T-cell (primary cell): ENCODE measurements around the gene USP2. TPM values are rescaled to one million over a fixed set of nuclear protein-coding genes. Genes with fewer than 3 reads are reported as not detected.

Source experiments
- ATAC-seq, 4 experiments: fragments of 200-7000 bp in 3 of 4; fragments of 150-1000 bp in 1 of 4; cut with Tn5 transposase; replicated peaks in 1 of 4; 1 replicate in 3 of 4; 2 replicates in 1 of 4; pipeline ENCODE4 v1.10.0; 2021; ENCODE audit warnings: moderate library complexity in 3 of 4, mild to moderate bottlenecking in 2 of 4, moderate number of reproducible peaks in 1 of 4
- CTCF ChIA-PET, 2 donors: fragments of 300-600 bp; sonication (Branson Sonifier 250); formaldehyde crosslinking; loops; one replicate each; lab custom pipeline; 2022; ENCODE audit warnings: antibody characterized with exemption in 2 of 2; lab: Charles Lee
- POLR2A ChIA-PET, 2 donors: fragments of 300-600 bp; sonication (Branson Sonifier 250); formaldehyde crosslinking; loops; one replicate each; lab custom pipeline; 2022; ENCODE audit warnings: antibody characterized with exemption in 2 of 2; lab: Charles Lee
- DNase-seq, 35 experiments: peaks; one replicate each; pipeline versions ENCODE4 v3.0.0 to v3.0.0-alpha.2; 2013 to 2023
- H3K27ac ChIP-seq: one replicate; pipeline ENCODE4 v1.5.1; 2013; ENCODE audit warnings: low read length
- H3K27me3 ChIP-seq, 2 experiments: replicated peaks in 1 of 2; 1 replicate in 1 of 2; 2 replicates in 1 of 2; pipeline versions ENCODE4 v1.6.1 to v1.7.0; 2013; ENCODE audit warnings: low read length in 1 of 2, mixed read lengths in 1 of 2; ENCODE audit not compliant: control insufficient read depth in 2 of 2, insufficient read depth in 2 of 2; ENCODE audit errors: extremely low read depth in 1 of 2
- H3K36me3 ChIP-seq, 2 donors: 1 replicate in 1 of 2; 2 replicates in 1 of 2; pipeline versions ENCODE4 v1.6.1 to v1.7.0; 2013; ENCODE audit warnings: low read length in 1 of 2; ENCODE audit not compliant: control insufficient read depth in 2 of 2, insufficient read depth in 1 of 2; ENCODE audit errors: extremely low read depth in 1 of 2
- H3K4me1 ChIP-seq, 2 experiments: 1 replicate in 1 of 2; 2 replicates in 1 of 2; pipeline versions ENCODE4 v1.6.1 to v1.7.0; 2013; ENCODE audit warnings: low read length in 2 of 2, mixed read lengths in 1 of 2; ENCODE audit not compliant: insufficient read depth in 2 of 2, control insufficient read depth in 1 of 2; ENCODE audit errors: extremely low read depth in 1 of 2
- H3K4me3 ChIP-seq, 2 donors: 1 replicate in 1 of 2; 2 replicates in 1 of 2; pipeline versions ENCODE4 v1.5.1 to v1.7.0; 2013; ENCODE audit warnings: mild to moderate bottlenecking in 2 of 2, low read length in 1 of 2, moderate library complexity in 1 of 2; ENCODE audit not compliant: control insufficient read depth in 1 of 2; ENCODE audit errors: extremely low read depth in 1 of 2
- H3K9me3 ChIP-seq: 2 replicates; pipeline ENCODE4 v1.7.0; 2013
- H3K27ac Mint-ChIP-seq, 2 donors: one replicate each; pipeline ENCODE4 v1.8.0; 2020 to 2021; ENCODE audit warnings: mild to moderate bottlenecking in 2 of 2, mixed read lengths in 2 of 2
- H3K27me3 Mint-ChIP-seq, 2 donors: one replicate each; pipeline ENCODE4 v1.8.0; 2021 to 2022; ENCODE audit warnings: mixed read lengths in 2 of 2
- H3K36me3 Mint-ChIP-seq: one replicate; pipeline ENCODE4 v1.8.0; 2021; ENCODE audit warnings: mixed read lengths
- H3K4me1 Mint-ChIP-seq, 3 donors: one replicate each; pipeline ENCODE4 v1.8.0; 2020 to 2022; ENCODE audit warnings: mixed read lengths in 3 of 3, mild to moderate bottlenecking in 1 of 3
- H3K4me3 Mint-ChIP-seq, 3 donors: one replicate each; pipeline ENCODE4 v1.8.0; 2020 to 2022; ENCODE audit warnings: mild to moderate bottlenecking in 3 of 3, mixed read lengths in 3 of 3, moderate library complexity in 3 of 3
- H3K9me3 Mint-ChIP-seq, 3 donors: one replicate each; pipeline ENCODE4 v1.8.0; 2020 to 2022; ENCODE audit warnings: mixed read lengths in 3 of 3
- WGBS: methylation state at CpG from one replicate; pipeline ENCODE4 v1.1.5; 2013; ENCODE audit warnings: missing lambda C conversion rate; ENCODE audit not compliant: insufficient coverage; 5-methylcytosine and 5-hydroxymethylcytosine counted together
- total RNA-seq, 35 experiments: library from RNA in 6 of 35; stranded (reverse) in 6 of 35; fragments of 120-200 nt in 1 of 35; gene quantifications; one replicate each; pipeline versions ENCODE4 v1.2.1 to v1.2.4 and lab custom pipeline; 2013 to 2026

The USP2 gene
- total RNA-seq, 5 donors from 2014 or later (not counting 1 experiment from before 2014, with no cell fraction given), result 0.13 to 3.2 (median 0.44) TPM

DNA sequence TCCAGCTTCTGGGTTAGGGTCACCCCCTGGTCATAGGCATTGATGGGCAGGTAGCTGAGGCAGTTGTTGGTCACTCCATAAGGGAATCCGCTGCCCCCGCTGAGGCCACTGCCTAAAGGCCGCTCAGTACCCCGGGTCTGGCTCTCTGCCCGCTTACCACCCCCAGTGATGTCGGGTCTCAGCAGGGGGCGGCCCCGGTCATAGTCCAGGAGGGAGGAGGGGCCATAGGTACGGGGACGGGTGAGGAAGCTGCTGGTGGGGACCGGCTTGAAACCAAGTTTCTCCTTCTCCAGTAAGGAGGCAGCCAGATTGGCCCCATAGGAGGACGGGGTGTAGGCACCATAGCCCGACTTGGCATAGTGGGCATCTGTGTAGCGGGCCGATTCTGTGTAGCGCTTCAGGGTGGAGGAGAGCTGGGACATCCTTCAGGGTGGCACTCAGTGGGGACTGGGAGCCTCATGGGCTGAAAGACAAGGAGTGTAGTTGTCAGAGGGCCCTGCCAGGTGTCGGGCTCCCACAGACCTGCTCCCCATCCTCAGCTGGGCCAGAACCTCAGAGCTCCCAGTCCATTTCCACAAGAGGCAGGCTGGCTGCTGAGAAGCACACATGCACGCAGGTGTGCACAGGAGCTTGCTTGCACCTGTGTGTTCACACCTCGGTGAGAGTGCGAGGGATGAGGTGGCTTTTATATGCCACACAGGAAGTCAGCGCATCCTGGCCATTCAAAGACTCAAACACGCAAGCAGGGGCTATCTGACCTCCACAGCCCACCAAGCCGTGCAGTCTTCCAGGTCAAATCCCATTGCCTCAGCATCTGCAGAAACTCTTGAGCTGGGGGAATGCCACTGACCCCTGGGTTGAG lies 8.2 kb downstream of the USP2 start:
- Mint-ChIP-seq H3K4me3 (no peak overlapping the region), H3K27me3 (peaks cover 12 to 17% of the 10 kb centered on the region in 2 donors), H3K4me1 (peaks cover 6 to 14% (median 12%) of the 10 kb centered on the region in 3 donors), H3K9me3 (no peaks in the 10 kb centered on the region), H3K27ac (no peak overlapping the region), H3K36me3 (no peaks in the 10 kb centered on the region)
- Histone ChIP-seq H3K4me3 (no peak overlapping the region), H3K27me3 (peaks cover 0 to 47% of the 10 kb centered on the region in 2 experiments), H3K36me3 (no peaks in the 10 kb centered on the region), H3K9me3 (no peaks in the 10 kb centered on the region), H3K27ac (no peak overlapping the region), H3K4me1 (peaks cover 0 to 23% of the 10 kb centered on the region in 2 experiments)
- DNase-seq (no peak), ATAC-seq (peak in 2 of 4 experiments; percentile 20 to 43)
- WGBS, result 77% methylated on average over 20 of the region's 23 CpGs
- ChIA-PET CTCF (interaction anchor here (0.7 to 5.0 kb wide), 8 partner anchors 10 to 35 kb away, joined by 3 to 16 read pairs (median 3); no protein-coding TSS in a partner anchor), POLR2A (interaction anchor here in 1 of 2 donors (0.5 kb wide), 1 partner anchor 120 kb away, joined by 3 read pairs; no protein-coding TSS in a partner anchor)

- no peaks in the 10 kb centered on the region for H3K36me3 Mint-ChIP-seq
- H3K4me1 Mint-ChIP-seq, result peaks cover 6 to 14% (median 12%) of the 10 kb centered on the region in 3 donors
- Histone ChIP-seq H3K9me3 (no peaks in the 10 kb centered on the region), H3K4me1 (peaks cover 0 to 23% of the 10 kb centered on the region in 2 experiments), H3K27me3 (peaks cover 0 to 53% of the 10 kb centered on the region in 2 experiments), H3K27ac (no peak overlapping the region), H3K4me3 (no peak overlapping the region), H3K36me3 (no peaks in the 10 kb centered on the region)
- ChIA-PET POLR2A (no interaction called here), CTCF (interaction anchor here (1.3 to 5.0 kb wide), 4 partner anchors 10 to 16 kb away, joined by 3 to 16 read pairs (median 4); no protein-coding TSS in a partner anchor)
- WGBS, result 91% methylated on average over 20 of the region's 26 CpGs
- no peak overlapping the region for H3K27ac Mint-ChIP-seq
- no peak overlapping the region for H3K4me3 Mint-ChIP-seq
- H3K27me3 Mint-ChIP-seq, result peaks cover 15 to 25% of the 10 kb centered on the region in 2 donors
- no peaks in the 10 kb centered on the region for H3K9me3 Mint-ChIP-seq
- no peak for DNase-seq
- ATAC-seq, result no peak
Measured at GRCh38 chr11:119372260-119373058, 9.0 kb downstream of the USP2 start.

GRCh38 chr11:119371778-119372182 lies 9.7 kb downstream of the USP2 start:
- Histone ChIP-seq H3K27ac (no peak overlapping the region), H3K36me3 (no peaks in the 10 kb centered on the region), H3K4me3 (no peak overlapping the region), H3K27me3 (peaks cover 0 to 59% of the 10 kb centered on the region in 2 experiments), H3K9me3 (no peaks in the 10 kb centered on the region), H3K4me1 (peaks cover 0 to 23% of the 10 kb centered on the region in 2 experiments)
- POLR2A ChIA-PET, result no interaction called here
- H3K27me3 Mint-ChIP-seq, result peaks cover 22 to 32% of the 10 kb centered on the region in 2 donors
- no peaks in the 10 kb centered on the region for H3K9me3 Mint-ChIP-seq
- WGBS, result 75% methylated on average over 2 of the region's 8 CpGs
- CTCF ChIA-PET, result no interaction called here
- DNase-seq (no peak), ATAC-seq (no peak)
- no peak overlapping the region for H3K4me3 Mint-ChIP-seq
- peaks cover 6 to 14% (median 12%) of the 10 kb centered on the region in 3 donors for H3K4me1 Mint-ChIP-seq
- H3K27ac Mint-ChIP-seq, result peak overlapping the region in 1 of 2 donors; percentile 60
- no peaks in the 10 kb centered on the region for H3K36me3 Mint-ChIP-seq

DNA sequence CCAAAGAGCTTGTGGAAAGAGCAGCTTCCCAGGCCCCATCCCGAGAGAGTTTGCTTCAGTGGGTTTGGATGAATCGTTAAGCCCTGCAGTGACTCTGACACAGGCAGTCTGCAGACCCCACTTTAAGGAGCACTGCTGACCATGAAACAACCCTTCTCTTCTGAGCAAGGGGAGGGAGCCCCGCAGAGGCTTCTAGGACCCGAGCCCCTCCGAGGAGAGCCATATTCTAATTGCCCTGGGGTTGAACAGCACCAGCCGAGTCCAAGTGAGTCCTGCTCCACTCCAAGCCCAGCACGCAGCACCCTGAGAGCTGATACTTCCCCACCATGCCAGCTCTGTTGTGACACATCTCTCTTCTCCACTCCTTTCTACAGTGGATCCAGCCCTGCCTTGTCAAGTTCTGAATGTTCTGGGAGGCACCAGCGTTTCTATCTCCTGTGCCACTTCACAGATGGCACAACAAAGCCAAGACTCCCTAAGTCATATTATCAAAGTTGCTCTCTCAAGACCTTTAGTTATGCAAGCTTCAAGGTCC lies 10.4 kb downstream of the USP2 start:
- 95% methylated on average over 8 of the region's 8 CpGs for WGBS
- Histone ChIP-seq H3K27me3 (peaks cover 0 to 65% of the 10 kb centered on the region in 2 experiments), H3K36me3 (no peaks in the 10 kb centered on the region), H3K9me3 (no peaks in the 10 kb centered on the region), H3K4me3 (no peak overlapping the region), H3K4me1 (peaks cover 0 to 23% of the 10 kb centered on the region in 2 experiments), H3K27ac (no peak overlapping the region)
- peaks cover 6 to 14% (median 12%) of the 10 kb centered on the region in 3 donors for H3K4me1 Mint-ChIP-seq
- ChIA-PET POLR2A (no interaction called here), CTCF (interaction anchor here (0.5 to 1.6 kb wide), 2 partner anchors 15 to 25 kb away, joined by 4 to 16 read pairs; no protein-coding TSS in a partner anchor)
- H3K36me3 Mint-ChIP-seq, result no peaks in the 10 kb centered on the region
- H3K4me3 Mint-ChIP-seq, result no peak overlapping the region
- ATAC-seq (no peak), DNase-seq (no peak)
- no peak overlapping the region for H3K27ac Mint-ChIP-seq
- no peaks in the 10 kb centered on the region for H3K9me3 Mint-ChIP-seq
- peaks cover 28 to 39% of the 10 kb centered on the region in 2 donors for H3K27me3 Mint-ChIP-seq

- Histone ChIP-seq H3K27me3 (peaks cover under 1 to 67% of the 10 kb centered on the region in 2 experiments), H3K4me3 (no peak overlapping the region), H3K9me3 (no peaks in the 10 kb centered on the region), H3K27ac (no peak overlapping the region), H3K36me3 (no peaks in the 10 kb centered on the region), H3K4me1 (peaks cover 0 to 23% of the 10 kb centered on the region in 2 experiments)
- Mint-ChIP-seq H3K4me3 (no peak overlapping the region), H3K9me3 (no peaks in the 10 kb centered on the region), H3K36me3 (no peaks in the 10 kb centered on the region), H3K27me3 (peaks cover 31 to 44% of the 10 kb centered on the region in 2 donors), H3K4me1 (peaks cover 6 to 14% (median 12%) of the 10 kb centered on the region in 3 donors), H3K27ac (no peak overlapping the region)
- 81% methylated on average over 7 of the region's 8 CpGs for WGBS
- ChIA-PET CTCF (interaction anchor here (0.5 to 1.7 kb wide), 3 partner anchors 10 to 25 kb away, joined by 4 to 16 read pairs (median 6); partner anchors contain the start of gene USP2 (in 1 of the 2)), POLR2A (no interaction called here)
- peak in 8 of 35 experiments; percentile 9 to 40 (median 26) for DNase-seq
- ATAC-seq, result peak in 2 of 4 experiments; percentile 45 to 73
Measured at GRCh38 chr11:119370486-119371046, 10.9 kb downstream of the USP2 start.
